Neural cell (in vitro differentiated cells): ENCODE data around the gene AK5. TPM values are rescaled to one million over a fixed set of nuclear protein-coding genes. Genes with fewer than 3 reads are reported as not detected.

Source experiments
- H2AFZ ChIP-seq: fragments of 200-600, 300-800 bp; sonication (generic), shearing (Covaris generic); 2 replicates; pipeline ENCODE4 v1.6.0; 2014; ENCODE audit warnings: low read depth, mild to moderate bottlenecking, antibody characterized with exemption, low read length, moderate library complexity
- H3F3A ChIP-seq: fragments of 200-600 bp; shearing (Covaris generic); 2 replicates; pipeline ENCODE4 v1.6.1; 2016; ENCODE audit warnings: mild to moderate bottlenecking, moderate library complexity, mixed read lengths, antibody characterized with exemption, low read length; ENCODE audit not compliant: insufficient read depth, poor library complexity, severe bottlenecking
- H3K27ac ChIP-seq: fragments of 200-600, 300-800 bp; sonication (generic), shearing (Covaris generic); 2 replicates; pipeline ENCODE4 v1.5.1; 2014; ENCODE audit warnings: mild to moderate bottlenecking, low read length, moderate library complexity
- H3K27me3 ChIP-seq: fragments of 300-800, 200-600 bp; sonication (generic), shearing (Covaris generic); 2 replicates; pipeline ENCODE4 v1.6.0; 2014; ENCODE audit warnings: mild to moderate bottlenecking, low read depth, low read length, moderate library complexity; ENCODE audit not compliant: insufficient read depth
- H3K36me3 ChIP-seq: fragments of 300-800, 200-600 bp; sonication (generic), shearing (Covaris generic); 2 replicates; pipeline ENCODE4 v1.5.1; 2014; ENCODE audit warnings: mild to moderate bottlenecking, antibody characterized with exemption, low read length, moderate library complexity; ENCODE audit not compliant: insufficient read depth
- H3K4me2 ChIP-seq: fragments of 300-800, 200-600 bp; sonication (generic), shearing (Covaris generic); 2 replicates; pipeline ENCODE4 v1.6.0; 2014; ENCODE audit warnings: mild to moderate bottlenecking, low read length
- H3K4me3 ChIP-seq: fragments of 300-800, 200-600 bp; sonication (generic), shearing (Covaris generic); 2 replicates; pipeline ENCODE4 v1.5.1; 2014; ENCODE audit warnings: mild to moderate bottlenecking, low read length, moderate library complexity
- H3K79me2 ChIP-seq: fragments of 200-600 bp; shearing (Covaris generic); replicated peaks from 2 replicates; pipeline ENCODE4 v1.6.0; 2014; ENCODE audit warnings: mild to moderate bottlenecking, low read length, moderate library complexity; ENCODE audit not compliant: insufficient read depth
- H3K9ac ChIP-seq: fragments of 300-800, 200-600 bp; sonication (generic), shearing (Covaris generic); 2 replicates; pipeline ENCODE4 v1.6.1; 2016; ENCODE audit warnings: mild to moderate bottlenecking, low read length, mixed read lengths
- H3K9me2 ChIP-seq: fragments of 200-600 bp; shearing (Covaris generic); 2 replicates; pipeline ENCODE4 v1.6.1; 2016; ENCODE audit warnings: mild to moderate bottlenecking, low read length, mixed read lengths; ENCODE audit not compliant: insufficient read depth
- H3K9me3 ChIP-seq: fragments of 200-600, 300-800 bp; sonication (generic), shearing (Covaris generic); 2 replicates; pipeline ENCODE4 v1.6.1; 2016; ENCODE audit warnings: mild to moderate bottlenecking, mixed run types, low read length, moderate library complexity, mixed read lengths
- H4K20me1 ChIP-seq: fragments of 200-600 bp; shearing (Covaris generic); 2 replicates; pipeline ENCODE4 v1.6.1; 2016; ENCODE audit warnings: mild to moderate bottlenecking, mixed run types; ENCODE audit not compliant: insufficient read depth
- CTCF ChIP-seq: fragments of 450-650 bp; IDR thresholded peaks from 2 replicates; pipeline ENCODE4 v1.5.1; 2014; ENCODE audit warnings: antibody characterized with exemption, mild to moderate bottlenecking, moderate library complexity; ENCODE audit not compliant: poor library complexity, severe bottlenecking
- EP300 ChIP-seq: fragments of 450-650 bp; conservative IDR thresholded peaks from 2 replicates; pipeline ENCODE4 v1.6.1; 2014; ENCODE audit warnings: antibody characterized with exemption, mild to moderate bottlenecking, moderate library complexity; ENCODE audit not compliant: poor library complexity, severe bottlenecking
- EZH2 ChIP-seq: fragments of 200-600, 300-800 bp; shearing (Covaris generic), sonication (generic); IDR thresholded peaks from 2 replicates; pipeline ENCODE4 v1.6.1; 2014; ENCODE audit warnings: antibody characterized with exemption, low read length, borderline replicate concordance, mild to moderate bottlenecking; ENCODE audit not compliant: insufficient read depth, poor library complexity, severe bottlenecking
- MXI1 ChIP-seq: fragments of 450-650 bp; conservative IDR thresholded peaks from 2 replicates; pipeline ENCODE4 v1.6.1; 2014; ENCODE audit warnings: antibody characterized with exemption, mild to moderate bottlenecking; ENCODE audit not compliant: poor library complexity, severe bottlenecking
- POLR2AphosphoS5 ChIP-seq: IDR thresholded peaks from 2 replicates; pipeline ENCODE4 v1.6.1; 2012
- RAD21 ChIP-seq: fragments of 450-650 bp; conservative IDR thresholded peaks from 2 replicates; pipeline ENCODE4 v1.6.1; 2014; ENCODE audit warnings: antibody characterized with exemption, mild to moderate bottlenecking, moderate library complexity
- SMC3 ChIP-seq: fragments of 450-650 bp; conservative IDR thresholded peaks from 2 replicates; pipeline ENCODE4 v1.6.1; 2014; ENCODE audit warnings: antibody characterized with exemption, mild to moderate bottlenecking, moderate library complexity; ENCODE audit not compliant: poor library complexity
- TAF1 ChIP-seq: IDR thresholded peaks from 2 replicates; pipeline ENCODE4 v1.6.1; 2012; ENCODE audit warnings: low read depth
- polyA plus RNA-seq: library from polyadenylated mRNA; depleted of rRNA; stranded (reverse); fragments of >200 nt; gene quantifications from 2 replicates; pipeline ENCODE4 v1.2.3, GENCODE V29; 2014
- TF ChIP-seq, protein P1 (sequence below): IDR thresholded peaks from 2 replicates; pipeline ENCODE4 v1.6.1; 2012; ENCODE audit warnings: borderline replicate concordance

The AK5 gene
- polyA plus RNA-seq, 1 donor from 2014 or later = 7.1 TPM

- TF ChIP-seq EZH2 (no peak), RAD21 (no peak), CTCF (no peak), EP300 (no peak), SMC3 (no peak), MXI1 (no peak), POLR2AphosphoS5 (no peak), TAF1 (no peak)
- TF ChIP-seq, protein P1, sequence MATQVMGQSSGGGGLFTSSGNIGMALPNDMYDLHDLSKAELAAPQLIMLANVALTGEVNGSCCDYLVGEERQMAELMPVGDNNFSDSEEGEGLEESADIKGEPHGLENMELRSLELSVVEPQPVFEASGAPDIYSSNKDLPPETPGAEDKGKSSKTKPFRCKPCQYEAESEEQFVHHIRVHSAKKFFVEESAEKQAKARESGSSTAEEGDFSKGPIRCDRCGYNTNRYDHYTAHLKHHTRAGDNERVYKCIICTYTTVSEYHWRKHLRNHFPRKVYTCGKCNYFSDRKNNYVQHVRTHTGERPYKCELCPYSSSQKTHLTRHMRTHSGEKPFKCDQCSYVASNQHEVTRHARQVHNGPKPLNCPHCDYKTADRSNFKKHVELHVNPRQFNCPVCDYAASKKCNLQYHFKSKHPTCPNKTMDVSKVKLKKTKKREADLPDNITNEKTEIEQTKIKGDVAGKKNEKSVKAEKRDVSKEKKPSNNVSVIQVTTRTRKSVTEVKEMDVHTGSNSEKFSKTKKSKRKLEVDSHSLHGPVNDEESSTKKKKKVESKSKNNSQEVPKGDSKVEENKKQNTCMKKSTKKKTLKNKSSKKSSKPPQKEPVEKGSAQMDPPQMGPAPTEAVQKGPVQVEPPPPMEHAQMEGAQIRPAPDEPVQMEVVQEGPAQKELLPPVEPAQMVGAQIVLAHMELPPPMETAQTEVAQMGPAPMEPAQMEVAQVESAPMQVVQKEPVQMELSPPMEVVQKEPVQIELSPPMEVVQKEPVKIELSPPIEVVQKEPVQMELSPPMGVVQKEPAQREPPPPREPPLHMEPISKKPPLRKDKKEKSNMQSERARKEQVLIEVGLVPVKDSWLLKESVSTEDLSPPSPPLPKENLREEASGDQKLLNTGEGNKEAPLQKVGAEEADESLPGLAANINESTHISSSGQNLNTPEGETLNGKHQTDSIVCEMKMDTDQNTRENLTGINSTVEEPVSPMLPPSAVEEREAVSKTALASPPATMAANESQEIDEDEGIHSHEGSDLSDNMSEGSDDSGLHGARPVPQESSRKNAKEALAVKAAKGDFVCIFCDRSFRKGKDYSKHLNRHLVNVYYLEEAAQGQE = no peak
- no peak overlapping the region for H3K4me3 ChIP-seq
- H3K27me3 ChIP-seq = no peaks in the 10 kb centered on the region
- H3K79me2 ChIP-seq = no peaks in the 10 kb centered on the region
- H3K9me2 ChIP-seq = no peaks in the 10 kb centered on the region
- H4K20me1 ChIP-seq = no peaks in the 10 kb centered on the region
- H3K27ac ChIP-seq = no peak overlapping the region
- H2AFZ ChIP-seq = no peak overlapping the region
- H3K36me3 ChIP-seq = no peaks in the 10 kb centered on the region
- H3K9me3 ChIP-seq = no peaks in the 10 kb centered on the region
- no peak overlapping the region for H3K9ac ChIP-seq
- H3K4me2 ChIP-seq = no peak overlapping the region
- no peaks in the 10 kb centered on the region for H3F3A ChIP-seq
Measured at GRCh38 chr1:77361621-77362020, 79.8 kb downstream of the AK5 start.

GRCh38 chr1:77370161-77370560 lies 88.3 kb downstream of the AK5 start:
- Histone ChIP-seq H3K79me2 (no peaks in the 10 kb centered on the region), H3K27ac (no peak overlapping the region), H3K9ac (no peak overlapping the region), H2AFZ (no peak overlapping the region), H3K36me3 (no peaks in the 10 kb centered on the region), H3K4me3 (no peak overlapping the region), H4K20me1 (no peaks in the 10 kb centered on the region), H3K9me2 (no peaks in the 10 kb centered on the region), H3K9me3 (no peaks in the 10 kb centered on the region), H3K4me2 (no peak overlapping the region), H3F3A (no peaks in the 10 kb centered on the region), H3K27me3 (no peaks in the 10 kb centered on the region)
- TF ChIP-seq CTCF = no peak
- no peak for TF ChIP-seq RAD21
- no peak for TF ChIP-seq EZH2
- no peak for TF ChIP-seq MXI1
- no peak for TF ChIP-seq SMC3
- no peak for TF ChIP-seq POLR2AphosphoS5
- no peak for TF ChIP-seq EP300
- no peak for TF ChIP-seq TAF1
